Transverse colon (tissue), 4 donors: ENCODE results near the gene PRKAA2.

Experiments
- CTCF ChIP-seq, 5 experiments: fragments of 200-600 bp in 3 of 5; fragments of 450-650 bp in 2 of 5; sonication (generic) in 3 of 5; IDR thresholded peaks; 1 replicate in 2 of 5; 2 replicates in 3 of 5; pipeline ENCODE4 v1.5.1; 2016 to 2017; ENCODE audit warnings: antibody characterized with exemption in 5 of 5, inconsistent platforms in 3 of 5, mild to moderate bottlenecking in 2 of 5, moderate library complexity in 1 of 5
- POLR2AphosphoS5 ChIP-seq, 3 donors: sonication (generic); formaldehyde crosslinking; IDR thresholded peaks; one replicate each; pipeline ENCODE4 v1.6.1; 2016; ENCODE audit warnings: antibody characterized with exemption in 3 of 3

- TF ChIP-seq POLR2AphosphoS5 (IDR thresholded peaks at IDR 0.05) (no peak), CTCF (IDR thresholded peaks at IDR 0.05) (no peak)
Measured at GRCh38 chr1:56626546-56626945, 18.6 kb upstream of the PRKAA2 start.
